Measurements from ENCODE around the gene FAHD1.

FAHD1 gene

DNA sequence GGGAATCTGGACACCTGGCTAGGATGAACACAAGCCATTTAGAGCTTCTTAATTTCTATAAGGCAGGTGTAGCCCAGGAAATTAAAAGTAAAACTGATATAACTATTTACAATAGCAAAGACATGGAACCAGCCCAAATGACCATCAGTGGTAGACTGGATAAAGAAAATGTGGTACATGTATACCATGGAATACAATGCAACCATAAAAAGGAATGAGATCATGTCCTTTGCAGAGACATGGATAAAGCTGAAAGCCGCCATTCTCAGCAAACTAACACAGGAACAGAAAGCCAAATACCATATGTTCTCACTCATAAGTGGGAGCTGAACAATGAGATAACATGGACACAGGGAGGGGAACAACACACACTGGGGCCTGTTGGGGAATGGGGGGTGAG, 19.4 kb downstream of the FAHD1 start:
- DNase-seq (ENCODE audit: low read depth): no peak
- TF ChIP-seq, protein P1, sequence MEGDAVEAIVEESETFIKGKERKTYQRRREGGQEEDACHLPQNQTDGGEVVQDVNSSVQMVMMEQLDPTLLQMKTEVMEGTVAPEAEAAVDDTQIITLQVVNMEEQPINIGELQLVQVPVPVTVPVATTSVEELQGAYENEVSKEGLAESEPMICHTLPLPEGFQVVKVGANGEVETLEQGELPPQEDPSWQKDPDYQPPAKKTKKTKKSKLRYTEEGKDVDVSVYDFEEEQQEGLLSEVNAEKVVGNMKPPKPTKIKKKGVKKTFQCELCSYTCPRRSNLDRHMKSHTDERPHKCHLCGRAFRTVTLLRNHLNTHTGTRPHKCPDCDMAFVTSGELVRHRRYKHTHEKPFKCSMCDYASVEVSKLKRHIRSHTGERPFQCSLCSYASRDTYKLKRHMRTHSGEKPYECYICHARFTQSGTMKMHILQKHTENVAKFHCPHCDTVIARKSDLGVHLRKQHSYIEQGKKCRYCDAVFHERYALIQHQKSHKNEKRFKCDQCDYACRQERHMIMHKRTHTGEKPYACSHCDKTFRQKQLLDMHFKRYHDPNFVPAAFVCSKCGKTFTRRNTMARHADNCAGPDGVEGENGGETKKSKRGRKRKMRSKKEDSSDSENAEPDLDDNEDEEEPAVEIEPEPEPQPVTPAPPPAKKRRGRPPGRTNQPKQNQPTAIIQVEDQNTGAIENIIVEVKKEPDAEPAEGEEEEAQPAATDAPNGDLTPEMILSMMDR (IDR thresholded peaks at IDR 0.05; ENCODE audit: low read length, missing control alignments): no peak
- no peak overlapping the region for H3K4me3 ChIP-seq (replicated peaks; ENCODE audit: low read depth, low read length)

DNA sequence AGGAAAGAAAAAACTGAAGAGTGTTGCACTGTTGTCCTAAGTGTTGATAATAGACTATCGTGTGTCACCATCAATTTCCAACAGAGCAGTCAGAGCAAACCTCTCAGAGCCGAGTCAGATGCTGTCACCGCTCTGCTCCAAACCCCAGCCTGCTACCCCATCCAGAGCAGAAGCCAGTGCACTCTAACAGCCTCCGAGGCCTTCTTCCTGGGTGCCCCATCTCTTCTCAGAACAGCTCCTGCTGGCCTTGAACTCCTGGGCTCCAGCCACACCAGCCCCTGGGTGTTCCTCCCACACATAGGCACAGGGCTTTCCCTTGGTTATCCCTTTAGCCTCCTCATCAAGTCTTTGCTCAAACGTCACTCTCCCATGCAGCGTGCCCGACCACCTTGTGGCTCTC, 24.0 kb downstream of the FAHD1 start:
- TF ChIP-seq, protein P1 (IDR thresholded peaks at IDR 0.05; ENCODE audit: low read length, missing control alignments): no peak
- no peak overlapping the region for H3K4me3 ChIP-seq (replicated peaks; ENCODE audit: low read depth, low read length)
- no peak for DNase-seq (ENCODE audit: low read depth)

DNA sequence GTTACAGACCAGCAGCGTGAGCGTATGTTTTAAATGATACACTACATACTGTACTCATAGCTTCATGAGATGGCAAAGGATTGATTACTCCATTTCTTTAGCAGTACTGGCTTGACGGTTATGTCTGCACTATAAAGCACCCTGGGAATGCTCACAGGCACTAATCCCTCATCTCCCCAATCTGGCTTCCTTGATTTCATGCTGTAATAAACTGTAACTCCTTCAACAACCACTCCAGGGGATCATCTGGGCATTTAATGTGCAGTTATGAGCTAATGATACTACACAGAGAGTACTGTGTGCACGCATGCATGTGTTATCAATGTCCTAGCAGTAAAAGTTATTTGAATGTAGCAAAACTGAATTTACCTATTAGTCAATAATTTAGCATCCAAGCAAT, 24.8 kb downstream of the FAHD1 start:
- no peak overlapping the region for H3K4me3 ChIP-seq (replicated peaks; ENCODE audit: low read depth, low read length)
- TF ChIP-seq, protein P1 (IDR thresholded peaks at IDR 0.05; ENCODE audit: low read length, missing control alignments): no peak
- no peak for DNase-seq (ENCODE audit: low read depth)

DNA sequence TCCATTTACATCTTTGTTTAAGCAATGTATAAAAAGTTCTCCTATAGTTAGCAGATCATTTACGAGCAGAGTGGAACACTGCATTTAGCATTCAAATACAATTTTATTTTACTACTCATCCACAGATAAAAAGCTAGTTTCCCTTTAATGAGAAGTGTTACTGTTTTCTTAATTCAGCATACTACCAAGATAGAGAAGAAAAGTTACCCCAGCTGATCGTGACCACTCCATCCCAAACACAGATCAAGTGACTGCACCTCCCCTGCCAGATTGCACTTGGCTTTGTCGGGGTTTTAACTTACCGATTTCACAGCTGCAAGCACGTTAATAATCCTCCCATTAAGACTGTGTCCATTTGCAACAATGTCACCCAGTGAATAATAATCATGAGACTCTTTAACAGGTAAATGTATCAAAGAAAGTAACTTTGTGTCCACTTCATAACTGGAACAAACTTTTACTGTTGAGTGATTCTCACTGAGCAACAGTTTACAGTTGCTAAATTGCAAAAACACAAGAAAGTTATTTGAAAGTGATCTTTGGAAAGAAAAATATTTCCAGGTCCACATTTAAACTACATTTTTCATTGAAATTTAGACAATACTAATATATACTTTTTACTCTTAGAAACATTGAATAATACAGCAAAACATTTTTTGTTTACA, 30.6 kb downstream of the FAHD1 start:
- H3K4me3 ChIP-seq (replicated peaks; ENCODE audit: low read depth, low read length): no peak overlapping the region
- TF ChIP-seq, protein P1 (IDR thresholded peaks at IDR 0.05; ENCODE audit: low read length, missing control alignments): no peak
- DNase-seq (ENCODE audit: low read depth): no peak

DNA sequence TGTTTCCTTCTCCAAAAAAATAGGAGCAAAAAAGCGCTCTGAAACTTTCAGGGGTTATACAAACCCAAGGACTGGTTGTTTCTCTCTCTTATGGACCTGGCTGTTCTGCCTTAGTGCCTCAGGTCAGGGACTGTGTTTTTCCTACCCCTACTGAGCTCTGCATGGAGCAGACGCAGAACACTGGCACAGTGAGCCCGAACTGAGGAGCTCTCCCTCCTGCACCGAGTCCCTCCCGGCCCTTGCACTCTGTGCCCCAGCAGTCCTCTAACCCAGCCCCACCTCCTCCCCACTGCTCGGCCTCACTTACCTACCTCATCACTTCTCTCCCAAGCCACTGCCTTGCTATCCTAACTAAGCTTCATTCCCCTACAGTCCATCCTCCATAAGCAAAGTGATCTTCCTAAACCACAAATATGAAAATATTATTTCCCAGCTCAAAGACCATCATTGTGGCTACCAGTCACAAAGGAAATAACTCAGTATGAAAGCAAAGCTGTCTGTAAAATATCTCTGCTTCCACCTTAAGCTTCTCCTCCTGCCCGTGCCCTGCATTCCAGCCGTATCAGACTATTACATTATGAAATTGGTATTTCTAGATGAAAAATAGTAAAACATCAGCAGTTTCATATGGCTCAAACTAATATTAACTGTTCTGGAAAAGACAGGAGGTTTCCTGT, 31.3 kb downstream of the FAHD1 start:
- DNase-seq (ENCODE audit: low read depth): no peak

DNA sequence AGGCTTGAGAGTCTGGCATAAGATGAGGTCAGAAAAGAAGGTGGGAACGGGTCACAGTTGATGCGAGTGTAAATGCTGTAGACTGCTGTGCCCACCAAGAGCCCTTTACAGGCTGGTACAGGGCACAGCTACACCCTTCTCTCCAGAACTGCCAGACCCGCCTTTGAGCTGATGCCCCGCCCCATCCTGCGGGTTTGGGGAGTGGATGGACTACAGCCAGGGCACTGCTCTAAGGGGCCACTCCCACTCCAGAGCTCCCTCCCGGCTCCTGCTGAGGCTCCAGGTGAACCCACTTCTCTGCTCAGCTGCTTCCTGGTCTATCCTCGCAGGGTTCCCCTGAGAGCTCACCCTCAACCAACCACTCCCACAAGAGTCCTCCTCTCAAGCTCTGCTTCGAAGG, 32.6 kb downstream of the FAHD1 start:
- TF ChIP-seq, protein P1 (IDR thresholded peaks at IDR 0.05; ENCODE audit: low read length, missing control alignments): no peak
- no peak for DNase-seq (ENCODE audit: low read depth)
- H3K4me3 ChIP-seq (replicated peaks; ENCODE audit: low read depth, low read length): no peak overlapping the region

More for the DNA sequence above, 31.3 kb downstream of the FAHD1 start:
- TF ChIP-seq, protein P1 (IDR thresholded peaks at IDR 0.05; ENCODE audit: low read length, missing control alignments): no peak
- H3K4me3 ChIP-seq (replicated peaks; ENCODE audit: low read depth, low read length): no peak overlapping the region

DNA sequence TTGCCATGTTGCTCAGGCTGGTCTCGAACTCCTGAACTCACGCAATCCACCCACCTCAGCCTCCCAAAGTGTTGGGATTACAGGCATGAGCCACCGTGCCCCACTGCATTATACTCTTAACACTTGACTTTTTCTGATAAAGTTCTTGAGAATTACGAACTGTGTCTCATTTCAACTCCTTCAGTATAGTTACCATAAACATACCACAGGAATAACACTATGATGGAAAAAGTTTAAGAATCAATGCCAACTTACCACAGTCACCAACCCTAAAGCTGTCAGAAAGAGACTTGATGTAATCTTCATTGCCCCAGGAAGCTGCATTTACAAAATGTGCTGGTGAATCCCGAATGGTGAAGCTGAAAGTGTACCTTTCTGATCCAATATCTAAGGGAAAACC, 34.7 kb downstream of the FAHD1 start:
- H3K4me3 ChIP-seq (replicated peaks; ENCODE audit: low read depth, low read length): no peak overlapping the region
- TF ChIP-seq, protein P1 (IDR thresholded peaks at IDR 0.05; ENCODE audit: low read length, missing control alignments): no peak
- DNase-seq (ENCODE audit: low read depth): no peak

Data from fibroblast of pulmonary artery (primary cell).